MM.1S (cell line): ENCODE data around the gene PLSCR3.

Experiments
- EZH2 ChIP-seq: fragments of 300-600 bp; sonication (generic); optimal IDR thresholded peaks from 2 replicates; pipeline ENCODE3; 2017; ENCODE audit warnings: low read depth, mild to moderate bottlenecking, antibody characterized with exemption, low read length, mixed read lengths
- EZH2phosphoT487 ChIP-seq: fragments of 300-600 bp; sonication (generic); IDR thresholded peaks from 2 replicates; pipeline ENCODE4 v1.6.1; 2018; ENCODE audit warnings: antibody characterized with exemption, low read length
- TF ChIP-seq, protein P1 (sequence below): fragments of 300-600 bp; sonication (generic); IDR thresholded peaks from 2 replicates; pipeline ENCODE4 v1.5.1; 2016; ENCODE audit warnings: antibody characterized with exemption, low read length, mixed read lengths

- TF ChIP-seq, protein P1, sequence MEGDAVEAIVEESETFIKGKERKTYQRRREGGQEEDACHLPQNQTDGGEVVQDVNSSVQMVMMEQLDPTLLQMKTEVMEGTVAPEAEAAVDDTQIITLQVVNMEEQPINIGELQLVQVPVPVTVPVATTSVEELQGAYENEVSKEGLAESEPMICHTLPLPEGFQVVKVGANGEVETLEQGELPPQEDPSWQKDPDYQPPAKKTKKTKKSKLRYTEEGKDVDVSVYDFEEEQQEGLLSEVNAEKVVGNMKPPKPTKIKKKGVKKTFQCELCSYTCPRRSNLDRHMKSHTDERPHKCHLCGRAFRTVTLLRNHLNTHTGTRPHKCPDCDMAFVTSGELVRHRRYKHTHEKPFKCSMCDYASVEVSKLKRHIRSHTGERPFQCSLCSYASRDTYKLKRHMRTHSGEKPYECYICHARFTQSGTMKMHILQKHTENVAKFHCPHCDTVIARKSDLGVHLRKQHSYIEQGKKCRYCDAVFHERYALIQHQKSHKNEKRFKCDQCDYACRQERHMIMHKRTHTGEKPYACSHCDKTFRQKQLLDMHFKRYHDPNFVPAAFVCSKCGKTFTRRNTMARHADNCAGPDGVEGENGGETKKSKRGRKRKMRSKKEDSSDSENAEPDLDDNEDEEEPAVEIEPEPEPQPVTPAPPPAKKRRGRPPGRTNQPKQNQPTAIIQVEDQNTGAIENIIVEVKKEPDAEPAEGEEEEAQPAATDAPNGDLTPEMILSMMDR, result no peak
- TF ChIP-seq EZH2 (no peak), EZH2phosphoT487 (no peak)
Observed at GRCh38 chr17:7389924-7390910, 4.1 kb downstream of the PLSCR3 start.
